T-helper 2 cell (primary cell): ENCODE results near the gene KCNQ1OT1.

Experiments used
- DNase-seq, 5 experiments: peaks; one replicate each; pipeline versions ENCODE4 v3.0.0 to v3.0.0-alpha.2; 2012 to 2022

The KCNQ1OT1 gene

GRCh38 chr11:2581151-2581930 lies 118.5 kb downstream of the KCNQ1OT1 start:
- DNase-seq = peak in 2 of 5 experiments; percentile 1 to 4

- DNase-seq = no peak
Measured at GRCh38 chr11:2580571-2581001, 119.2 kb downstream of the KCNQ1OT1 start.

- no peak for DNase-seq
Measured at GRCh38 chr11:2580061-2580421, 119.8 kb downstream of the KCNQ1OT1 start.

- peak in 2 of 5 experiments; percentile 1 to 7 for DNase-seq
Measured at GRCh38 chr11:2579315-2580060, 120.3 kb downstream of the KCNQ1OT1 start.

- peak in 1 of 5 experiments; percentile 0 for DNase-seq
Measured at GRCh38 chr11:2578929-2579270, 120.9 kb downstream of the KCNQ1OT1 start.

- peak in 2 of 5 experiments; percentile 0 to 7 for DNase-seq
Measured at GRCh38 chr11:2577991-2578928, 121.5 kb downstream of the KCNQ1OT1 start.

GRCh38 chr11:2577031-2577990 lies 122.5 kb downstream of the KCNQ1OT1 start:
- peak in 1 of 5 experiments; percentile 3 for DNase-seq

GRCh38 chr11:2576549-2576948 lies 123.2 kb downstream of the KCNQ1OT1 start:
- DNase-seq = no peak

- peak in 2 of 5 experiments; percentile 0 to 3 for DNase-seq
Measured at GRCh38 chr11:2576111-2576510, 123.7 kb downstream of the KCNQ1OT1 start.

- peak in 2 of 5 experiments; percentile 3 to 4 for DNase-seq
Measured at GRCh38 chr11:2575591-2576051, 124.2 kb downstream of the KCNQ1OT1 start.

- peak in 2 of 5 experiments; percentile 2 to 5 for DNase-seq
Measured at GRCh38 chr11:2574553-2575535, 125.0 kb downstream of the KCNQ1OT1 start.

- DNase-seq = peak in 2 of 5 experiments; percentile 1 to 6
Measured at GRCh38 chr11:2574043-2574552, 125.7 kb downstream of the KCNQ1OT1 start.

GRCh38 chr11:2573240-2574042 lies 126.4 kb downstream of the KCNQ1OT1 start:
- DNase-seq = peak in 2 of 5 experiments; percentile 1 to 4

GRCh38 chr11:2572491-2573239 lies 127.1 kb downstream of the KCNQ1OT1 start:
- peak in 2 of 5 experiments; percentile 3 for DNase-seq

- peak in 2 of 5 experiments; percentile 1 to 6 for DNase-seq
Measured at GRCh38 chr11:2571598-2572281, 128.1 kb downstream of the KCNQ1OT1 start.

GRCh38 chr11:2570841-2571597 lies 128.8 kb downstream of the KCNQ1OT1 start:
- DNase-seq = peak in 2 of 5 experiments; percentile 0 to 2
